T-cell (primary cell): ENCODE measurements around the gene SPDYE4. TPM values are rescaled to one million over a fixed set of nuclear protein-coding genes. Genes with fewer than 3 reads are reported as not detected.

Source experiments
- ATAC-seq, 4 experiments: fragments of 200-7000 bp in 3 of 4; fragments of 150-1000 bp in 1 of 4; cut with Tn5 transposase; replicated peaks in 1 of 4; 1 replicate in 3 of 4; 2 replicates in 1 of 4; pipeline ENCODE4 v1.10.0; 2021; ENCODE audit warnings: moderate library complexity in 3 of 4, mild to moderate bottlenecking in 2 of 4, moderate number of reproducible peaks in 1 of 4
- CTCF ChIA-PET, 2 donors: fragments of 300-600 bp; sonication (Branson Sonifier 250); formaldehyde crosslinking; loops; one replicate each; lab custom pipeline; 2022; ENCODE audit warnings: antibody characterized with exemption in 2 of 2; lab: Charles Lee
- POLR2A ChIA-PET, 2 donors: fragments of 300-600 bp; sonication (Branson Sonifier 250); formaldehyde crosslinking; loops; one replicate each; lab custom pipeline; 2022; ENCODE audit warnings: antibody characterized with exemption in 2 of 2; lab: Charles Lee
- DNase-seq, 35 experiments: peaks; one replicate each; pipeline versions ENCODE4 v3.0.0 to v3.0.0-alpha.2; 2013 to 2023
- H3K27ac ChIP-seq: one replicate; pipeline ENCODE4 v1.5.1; 2013; ENCODE audit warnings: low read length
- H3K27me3 ChIP-seq, 2 experiments: replicated peaks in 1 of 2; 1 replicate in 1 of 2; 2 replicates in 1 of 2; pipeline versions ENCODE4 v1.6.1 to v1.7.0; 2013; ENCODE audit warnings: low read length in 1 of 2, mixed read lengths in 1 of 2; ENCODE audit not compliant: control insufficient read depth in 2 of 2, insufficient read depth in 2 of 2; ENCODE audit errors: extremely low read depth in 1 of 2
- H3K36me3 ChIP-seq, 2 donors: 1 replicate in 1 of 2; 2 replicates in 1 of 2; pipeline versions ENCODE4 v1.6.1 to v1.7.0; 2013; ENCODE audit warnings: low read length in 1 of 2; ENCODE audit not compliant: control insufficient read depth in 2 of 2, insufficient read depth in 1 of 2; ENCODE audit errors: extremely low read depth in 1 of 2
- H3K4me1 ChIP-seq, 2 experiments: 1 replicate in 1 of 2; 2 replicates in 1 of 2; pipeline versions ENCODE4 v1.6.1 to v1.7.0; 2013; ENCODE audit warnings: low read length in 2 of 2, mixed read lengths in 1 of 2; ENCODE audit not compliant: insufficient read depth in 2 of 2, control insufficient read depth in 1 of 2; ENCODE audit errors: extremely low read depth in 1 of 2
- H3K4me3 ChIP-seq, 2 donors: 1 replicate in 1 of 2; 2 replicates in 1 of 2; pipeline versions ENCODE4 v1.5.1 to v1.7.0; 2013; ENCODE audit warnings: mild to moderate bottlenecking in 2 of 2, low read length in 1 of 2, moderate library complexity in 1 of 2; ENCODE audit not compliant: control insufficient read depth in 1 of 2; ENCODE audit errors: extremely low read depth in 1 of 2
- H3K9me3 ChIP-seq: 2 replicates; pipeline ENCODE4 v1.7.0; 2013
- H3K27ac Mint-ChIP-seq, 2 donors: one replicate each; pipeline ENCODE4 v1.8.0; 2020 to 2021; ENCODE audit warnings: mild to moderate bottlenecking in 2 of 2, mixed read lengths in 2 of 2
- H3K27me3 Mint-ChIP-seq, 2 donors: one replicate each; pipeline ENCODE4 v1.8.0; 2021 to 2022; ENCODE audit warnings: mixed read lengths in 2 of 2
- H3K36me3 Mint-ChIP-seq: one replicate; pipeline ENCODE4 v1.8.0; 2021; ENCODE audit warnings: mixed read lengths
- H3K4me1 Mint-ChIP-seq, 3 donors: one replicate each; pipeline ENCODE4 v1.8.0; 2020 to 2022; ENCODE audit warnings: mixed read lengths in 3 of 3, mild to moderate bottlenecking in 1 of 3
- H3K4me3 Mint-ChIP-seq, 3 donors: one replicate each; pipeline ENCODE4 v1.8.0; 2020 to 2022; ENCODE audit warnings: mild to moderate bottlenecking in 3 of 3, mixed read lengths in 3 of 3, moderate library complexity in 3 of 3
- H3K9me3 Mint-ChIP-seq, 3 donors: one replicate each; pipeline ENCODE4 v1.8.0; 2020 to 2022; ENCODE audit warnings: mixed read lengths in 3 of 3
- WGBS: methylation state at CpG from one replicate; pipeline ENCODE4 v1.1.5; 2013; ENCODE audit warnings: missing lambda C conversion rate; ENCODE audit not compliant: insufficient coverage; 5-methylcytosine and 5-hydroxymethylcytosine counted together
- total RNA-seq, 35 experiments: library from RNA in 6 of 35; stranded (reverse) in 6 of 35; fragments of 120-200 nt in 1 of 35; gene quantifications; one replicate each; pipeline versions ENCODE4 v1.2.1 to v1.2.4 and lab custom pipeline; 2013 to 2026

The SPDYE4 gene
- total RNA-seq, 5 donors from 2014 or later (not counting 1 experiment from before 2014, with no cell fraction given) = not detected

- H3K9me3 Mint-ChIP-seq = no peaks in the 10 kb centered on the region
- no peaks in the 10 kb centered on the region for H3K4me1 ChIP-seq
- peaks cover 0 to 27% of the 10 kb centered on the region in 2 experiments for H3K27me3 ChIP-seq
- no peak overlapping the region for H3K27ac ChIP-seq
- no peak overlapping the region for H3K4me3 Mint-ChIP-seq
- no peaks in the 10 kb centered on the region for H3K9me3 ChIP-seq
- ChIA-PET CTCF (no interaction called here), POLR2A (no interaction called here)
- no peak overlapping the region for H3K27ac Mint-ChIP-seq
- no peak for DNase-seq
- no peaks in the 10 kb centered on the region for H3K4me1 Mint-ChIP-seq
- WGBS = 88% methylated on average over 9 of the region's 23 CpGs
- ATAC-seq = no peak
- no peak overlapping the region for H3K4me3 ChIP-seq
- H3K36me3 Mint-ChIP-seq = no peaks in the 10 kb centered on the region
- no peaks in the 10 kb centered on the region for H3K36me3 ChIP-seq
- peaks cover 11 to 15% of the 10 kb centered on the region in 2 donors for H3K27me3 Mint-ChIP-seq
These were observed 32.2 kb downstream of the SPDYE4 start for GRCh38 chr17:8725881-8726876.

GRCh38 chr17:8724451-8724850, 33.9 kb downstream of the SPDYE4 start:
- Mint-ChIP-seq H3K27ac (no peak overlapping the region), H3K4me1 (no peaks in the 10 kb centered on the region), H3K9me3 (no peaks in the 10 kb centered on the region), H3K27me3 (peaks cover 5 to 9% of the 10 kb centered on the region in 2 donors), H3K36me3 (no peaks in the 10 kb centered on the region), H3K4me3 (no peak overlapping the region)
- Histone ChIP-seq H3K4me1 (no peaks in the 10 kb centered on the region), H3K27ac (no peak overlapping the region), H3K27me3 (peaks cover 0 to 20% of the 10 kb centered on the region in 2 experiments), H3K4me3 (no peak overlapping the region), H3K9me3 (no peaks in the 10 kb centered on the region), H3K36me3 (no peaks in the 10 kb centered on the region)
- CTCF ChIA-PET = no interaction called here
- ATAC-seq (no peak), DNase-seq (no peak)
- POLR2A ChIA-PET = no interaction called here
- WGBS = 93% methylated on average over 6 of the region's 7 CpGs

- CTCF ChIA-PET = no interaction called here
- no peak overlapping the region for H3K27ac Mint-ChIP-seq
- no peak for ATAC-seq
- no peaks in the 10 kb centered on the region for H3K4me1 ChIP-seq
- H3K9me3 Mint-ChIP-seq = peaks cover 0 to 2% (median 0%) of the 10 kb centered on the region in 3 donors
- no peaks in the 10 kb centered on the region for H3K36me3 Mint-ChIP-seq
- DNase-seq = no peak
- no peaks in the 10 kb centered on the region for H3K36me3 ChIP-seq
- no peak overlapping the region for H3K4me3 Mint-ChIP-seq
- H3K27ac ChIP-seq = no peak overlapping the region
- H3K4me3 ChIP-seq = no peak overlapping the region
- 83% methylated on average over 2 of the region's 9 CpGs for WGBS
- H3K4me1 Mint-ChIP-seq = no peaks in the 10 kb centered on the region
- H3K9me3 ChIP-seq = no peaks in the 10 kb centered on the region
- H3K27me3 Mint-ChIP-seq = peaks cover 5 to 6% of the 10 kb centered on the region in 2 donors
- POLR2A ChIA-PET = no interaction called here
- H3K27me3 ChIP-seq = peaks cover 0 to 12% of the 10 kb centered on the region in 2 experiments
These were observed 37.8 kb downstream of the SPDYE4 start for GRCh38 chr17:8720596-8720995.

- H3K4me3 Mint-ChIP-seq = no peak overlapping the region
- Histone ChIP-seq H3K4me3 (no peak overlapping the region), H3K27ac (no peak overlapping the region), H3K9me3 (no peaks in the 10 kb centered on the region), H3K27me3 (peaks cover 0 to 12% of the 10 kb centered on the region in 2 experiments), H3K36me3 (no peaks in the 10 kb centered on the region), H3K4me1 (no peaks in the 10 kb centered on the region)
- H3K27ac Mint-ChIP-seq = no peak overlapping the region
- H3K4me1 Mint-ChIP-seq = no peaks in the 10 kb centered on the region
- no peaks in the 10 kb centered on the region for H3K36me3 Mint-ChIP-seq
- ATAC-seq (no peak), DNase-seq (no peak)
- peaks cover 0 to 2% (median 0%) of the 10 kb centered on the region in 3 donors for H3K9me3 Mint-ChIP-seq
- 93% methylated on average over 2 of the region's 5 CpGs for WGBS
- CTCF ChIA-PET = no interaction called here
- H3K27me3 Mint-ChIP-seq = peaks cover 5 to 6% of the 10 kb centered on the region in 2 donors
- POLR2A ChIA-PET = no interaction called here
These were observed 38.8 kb downstream of the SPDYE4 start for GRCh38 chr17:8719291-8720246.

- Histone ChIP-seq H3K27ac (no peak overlapping the region), H3K4me1 (no peaks in the 10 kb centered on the region), H3K4me3 (no peak overlapping the region), H3K27me3 (peaks cover 0 to 12% of the 10 kb centered on the region in 2 experiments), H3K36me3 (no peaks in the 10 kb centered on the region), H3K9me3 (no peaks in the 10 kb centered on the region)
- CTCF ChIA-PET = interaction anchor here in 1 of 2 donors (0.6 kb wide), 1 partner anchor 86 kb away, joined by 3 read pairs; no protein-coding TSS in a partner anchor
- H3K27ac Mint-ChIP-seq = no peak overlapping the region
- 93% methylated on average over 19 of the region's 37 CpGs for WGBS
- no peaks in the 10 kb centered on the region for H3K36me3 Mint-ChIP-seq
- peaks cover 5 to 6% of the 10 kb centered on the region in 2 donors for H3K27me3 Mint-ChIP-seq
- H3K4me1 Mint-ChIP-seq = no peaks in the 10 kb centered on the region
- POLR2A ChIA-PET = no interaction called here
- H3K4me3 Mint-ChIP-seq = no peak overlapping the region
- DNase-seq (no peak), ATAC-seq (no peak)
- peaks cover 0 to 2% (median 0%) of the 10 kb centered on the region in 3 donors for H3K9me3 Mint-ChIP-seq
These were observed 40.3 kb downstream of the SPDYE4 start for GRCh38 chr17:8718001-8718563.

- Histone ChIP-seq H3K4me1 (no peaks in the 10 kb centered on the region), H3K4me3 (no peak overlapping the region), H3K27ac (no peak overlapping the region), H3K27me3 (peaks cover 0 to 12% of the 10 kb centered on the region in 2 experiments), H3K36me3 (no peaks in the 10 kb centered on the region), H3K9me3 (no peaks in the 10 kb centered on the region)
- DNase-seq (no peak), ATAC-seq (no peak)
- POLR2A ChIA-PET = no interaction called here
- WGBS = 100% methylated on average over 2 of the region's 5 CpGs
- H3K27me3 Mint-ChIP-seq = peaks cover 5 to 15% of the 10 kb centered on the region in 2 donors
- H3K36me3 Mint-ChIP-seq = no peaks in the 10 kb centered on the region
- no peak overlapping the region for H3K27ac Mint-ChIP-seq
- H3K4me3 Mint-ChIP-seq = no peak overlapping the region
- H3K9me3 Mint-ChIP-seq = peaks cover 0 to 2% (median 0%) of the 10 kb centered on the region in 3 donors
- H3K4me1 Mint-ChIP-seq = no peaks in the 10 kb centered on the region
- CTCF ChIA-PET = no interaction called here
These were observed 44.5 kb downstream of the SPDYE4 start for GRCh38 chr17:8713878-8714277.
